K562 (cell line): ENCODE measurements around the gene SRI. TPM values are rescaled to one million over a fixed set of nuclear protein-coding genes. Genes with fewer than 3 reads are reported as not detected.
A peak's percentile ranks its signal among the peaks of the same experiment; 100 is the strongest.

Experiments
- ADNP ChIP-seq: fragments of 200-800 bp; sonication (Bioruptor generic); IDR thresholded peaks from 2 replicates; pipeline ENCODE4 v1.6.1; 2016; ENCODE audit warnings: missing genetic modification characterization, missing compliant biosample characterization
- AFF4 ChIP-seq: sonication (generic); formaldehyde crosslinking; IDR thresholded peaks from 2 replicates; pipeline ENCODE4 v1.8.0; 2023; ENCODE audit warnings: mild to moderate bottlenecking, missing genetic modification reagents
- CBX5 ChIP-seq: IDR thresholded peaks from 2 replicates; pipeline ENCODE4 v1.6.1; 2014; ENCODE audit warnings: low read depth, borderline replicate concordance
- CC2D1A ChIP-seq: fragments of 450-650 bp; IDR thresholded peaks from 2 replicates; pipeline ENCODE4 v1.6.1; 2017; ENCODE audit warnings: mild to moderate bottlenecking
- ETV1 ChIP-seq: fragments of 450-650 bp; conservative IDR thresholded peaks from 2 replicates; pipeline ENCODE4 v1.6.1; 2016; ENCODE audit warnings: missing genetic modification characterization, control low read depth, low read depth, missing compliant biosample characterization
- EZH2 ChIP-seq: IDR thresholded peaks from 2 replicates; pipeline ENCODE4 v1.6.1; 2012; ENCODE audit warnings: low read depth, mild to moderate bottlenecking, inconsistent platforms, low read length, borderline replicate concordance
- FOXA3 ChIP-seq, 2 experiments: fragments of 450-650 bp in 1 of 2; sonication (generic) in 1 of 2; formaldehyde crosslinking; IDR thresholded peaks in 1 of 2; conservative IDR thresholded peaks in 1 of 2; 2 replicates each; pipeline versions ENCODE4 v1.4.0 to v1.8.0; 2020 to 2022; ENCODE audit warnings: mild to moderate bottlenecking in 2 of 2, missing genetic modification reagents in 1 of 2
- FOXP1 ChIP-seq: sonication (generic); formaldehyde crosslinking; IDR thresholded peaks from 2 replicates; pipeline ENCODE4 v1.8.0; 2022; ENCODE audit warnings: mild to moderate bottlenecking, missing genetic modification reagents
- GABPA ChIP-seq: fragments of 200-800 bp; sonication (Bioruptor generic); conservative IDR thresholded peaks from 2 replicates; pipeline ENCODE4 v1.6.1; 2016; ENCODE audit warnings: low read depth, missing genetic modification characterization, missing compliant biosample characterization
- HCFC1 ChIP-seq: IDR thresholded peaks from 2 replicates; pipeline ENCODE4 v1.6.1; 2012; ENCODE audit warnings: low read depth, low read length, improper control_type of control experiment
- HDGF ChIP-seq: fragments of 450-650 bp; IDR thresholded peaks from 2 replicates; pipeline ENCODE4 v1.6.1; 2016
- NCOR1 ChIP-seq: fragments of 450-650 bp; IDR thresholded peaks from 2 replicates; pipeline ENCODE4 v1.6.1; 2016; ENCODE audit warnings: mild to moderate bottlenecking, moderate library complexity
- PHB ChIP-seq: fragments of 250-450 bp; sonication (Bioruptor Pico); IDR thresholded peaks from 2 replicates; pipeline ENCODE4 v1.5.0; 2021
- PURB ChIP-seq: sonication (generic); formaldehyde crosslinking; IDR thresholded peaks from 2 replicates; pipeline ENCODE4 v1.9.0; 2021; ENCODE audit warnings: low read depth, mild to moderate bottlenecking, missing genetic modification reagents
- RREB1 ChIP-seq: fragments of 250-450 bp; sonication (Bioruptor Pico); IDR thresholded peaks from 2 replicates; pipeline ENCODE4 v1.4.0; 2020
- SMARCC2 ChIP-seq: fragments of 450-650 bp; IDR thresholded peaks from 2 replicates; pipeline ENCODE4 v1.6.1; 2017; ENCODE audit warnings: antibody characterized with exemption, moderate library complexity, mild to moderate bottlenecking, low read depth
- SOX6 ChIP-seq: fragments of 450-650 bp; IDR thresholded peaks from 2 replicates; pipeline ENCODE4 v1.6.1; 2014; ENCODE audit warnings: mild to moderate bottlenecking
- THAP7 ChIP-seq: fragments of 250-450 bp; sonication (Bioruptor Pico); IDR thresholded peaks from 2 replicates; pipeline ENCODE4 v1.5.0; 2021
- ZBTB8A ChIP-seq: fragments of 450-650 bp; IDR thresholded peaks from 2 replicates; pipeline ENCODE4 v1.6.1; 2018; ENCODE audit warnings: mild to moderate bottlenecking, moderate library complexity; ENCODE audit not compliant: partially characterized antibody
- ZNF174 ChIP-seq: fragments of 250-450 bp; sonication (Bioruptor Pico); IDR thresholded peaks from 2 replicates; pipeline ENCODE4 v1.4.0; 2020; ENCODE audit warnings: mild to moderate bottlenecking
- ZNF324 ChIP-seq: fragments of 250-450 bp; sonication (Bioruptor Pico); IDR thresholded peaks from 2 replicates; pipeline ENCODE4 v1.4.0; 2020; ENCODE audit warnings: mild to moderate bottlenecking
- ZNF384 ChIP-seq: IDR thresholded peaks from 2 replicates; pipeline ENCODE4 v1.6.1; 2012; ENCODE audit warnings: low read depth, low read length, improper control_type of control experiment
- polyA plus RNA-seq, 8 experiments: library from polyadenylated mRNA; depleted of rRNA in 4 of 8; stranded (reverse) in 5 of 8; unstranded in 3 of 8; fragments of >200 nt; fragmentation: Nextera tagmentation in 2 of 8; fragmentation: Illumina TruSeq in 1 of 8; extraction: Ambion mirVana in 2 of 8; extraction: Trizol in 1 of 8; gene quantifications; 2 replicates each; pipeline versions ENCODE4 v1.2.1 to v1.2.3, GENCODE V29; 2011 to 2014; ENCODE audit warnings: inconsistent platforms in 1 of 8, missing spikeins in 1 of 8
- total RNA-seq, 7 experiments: library from RNA; depleted of rRNA in 6 of 7; stranded (reverse); fragments of >200 nt in 6 of 7; fragmentation: Illumina TruSeq in 2 of 7; extraction: Trizol in 2 of 7; gene quantifications; 2 replicates each; pipeline versions ENCODE4 v1.2.1 to v1.2.3, GENCODE V29; 2011 to 2021; ENCODE audit warnings: low replicate concordance in 1 of 7

SRI gene
- total and polyA plus RNA-seq, 9 of the 15 experiments (the other 6 are each of a cell fraction or from before 2014, with no cell fraction given) = 56.4 to 158 (median 119) TPM

DNA sequence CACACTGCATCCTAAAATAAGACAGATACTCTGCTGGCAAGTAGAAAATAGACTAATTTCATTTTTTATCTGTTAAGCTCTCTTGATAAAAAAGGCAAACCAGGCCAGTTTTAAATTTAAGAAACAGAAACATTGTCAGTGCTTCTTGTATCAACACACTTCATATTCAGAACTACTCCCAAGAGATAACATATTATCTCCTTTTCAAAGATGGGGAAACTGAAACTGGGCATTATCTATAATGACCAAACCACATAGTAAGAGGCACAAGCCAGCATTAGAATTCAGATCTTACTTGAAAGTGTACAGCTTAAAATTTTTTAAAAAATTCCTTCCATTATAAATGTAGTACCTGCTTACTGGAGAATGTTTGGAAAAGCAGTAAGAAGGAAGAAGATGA, 14.7 kb downstream of the SRI start (continued):
- TF ChIP-seq CBX5 (no peak), PURB (CRISPR knock-in tag) (no peak), RREB1 (CRISPR knock-in tag) (no peak), ADNP (peak; percentile 41), AFF4 (CRISPR knock-in tag) (no peak), THAP7 (CRISPR knock-in tag) (no peak), ZNF174 (CRISPR knock-in tag) (no peak), ZNF324 (CRISPR knock-in tag) (no peak), HDGF (no peak), SOX6 (peak; percentile 36; the same call in 1 of the 2 replicates), NCOR1 (peak; percentile 70), CC2D1A (no peak), EZH2 (no peak), SMARCC2 (0 out of 2 replicates have a peak, but pooled peaks have one; percentile 66), FOXA3 (CRISPR knock-in tag; conservative IDR thresholded peaks at IDR 0.05 in 1 of 2, IDR thresholded peaks at IDR 0.05 in 1 of 2) (0 out of 4 replicates have a peak, but pooled peaks of 1 of the 2 experiments have one; percentile 11), ZBTB8A (no peak), PHB (CRISPR knock-in tag) (no peak), FOXP1 (no peak), HCFC1 (no peak), ETV1 (tag) (no peak), GABPA (tag) (no peak; the same call in 1 of the 2 replicates), ZNF384 (no peak)
